NT2/D1 (cell line): ENCODE results near the gene DNAJC12.

Experiments
- SUZ12 ChIP-seq: IDR thresholded peaks from 2 replicates; pipeline ENCODE4 v1.6.1; 2011; ENCODE audit not compliant: insufficient read length, insufficient read depth; ENCODE audit errors: extremely low read depth
- YY1 ChIP-seq: IDR thresholded peaks from 2 replicates; pipeline ENCODE4 v1.6.1; 2011; ENCODE audit not compliant: insufficient read length, insufficient read depth
- ZNF274 ChIP-seq: IDR thresholded peaks from 2 replicates; pipeline ENCODE4 v1.6.1; 2011; ENCODE audit warnings: mild to moderate bottlenecking, low read depth, low read length

DNA sequence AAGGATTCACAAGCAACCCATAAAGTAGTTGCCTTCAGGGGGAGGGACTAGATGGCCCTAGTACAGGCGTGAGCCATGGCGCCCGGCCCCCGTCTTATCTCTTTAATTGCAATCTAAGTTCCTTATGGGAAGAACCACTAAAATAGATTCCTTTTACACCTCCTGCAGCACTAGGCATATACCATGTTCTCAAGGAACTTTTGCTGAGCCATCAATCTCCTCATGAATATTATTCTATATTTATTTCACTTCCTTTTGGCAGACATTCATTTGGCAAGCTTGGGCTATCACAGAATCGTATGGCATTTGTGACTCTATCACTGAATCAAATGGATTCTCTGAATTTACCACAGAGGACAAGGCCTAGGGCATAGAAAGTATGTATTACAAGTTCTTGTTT lies 14.8 kb upstream of the DNAJC12 start:
- TF ChIP-seq ZNF274: no peak
- TF ChIP-seq YY1: no peak
- TF ChIP-seq SUZ12: no peak
